GM12865 (cell line): ENCODE data around the gene CACFD1.
A peak's percentile ranks its signal among the peaks of the same experiment; 100 is the strongest.

ENCODE experiments used
- DNase-seq: peaks from one replicate; pipeline ENCODE4 v3.0.0; 2010; ENCODE audit warnings: low read depth
- H3K4me3 ChIP-seq: 2 replicates; pipeline ENCODE4 v1.5.1; 2011; ENCODE audit warnings: mild to moderate bottlenecking, low read depth, low read length, control low read depth
- TF ChIP-seq, protein P1 (sequence below): IDR thresholded peaks from 2 replicates; pipeline ENCODE4 v1.5.1; 2011; ENCODE audit warnings: low read length, control low read depth, low read depth, inconsistent platforms; ENCODE audit not compliant: insufficient read depth; ENCODE audit errors: missing control alignments

Gene CACFD1

DNA sequence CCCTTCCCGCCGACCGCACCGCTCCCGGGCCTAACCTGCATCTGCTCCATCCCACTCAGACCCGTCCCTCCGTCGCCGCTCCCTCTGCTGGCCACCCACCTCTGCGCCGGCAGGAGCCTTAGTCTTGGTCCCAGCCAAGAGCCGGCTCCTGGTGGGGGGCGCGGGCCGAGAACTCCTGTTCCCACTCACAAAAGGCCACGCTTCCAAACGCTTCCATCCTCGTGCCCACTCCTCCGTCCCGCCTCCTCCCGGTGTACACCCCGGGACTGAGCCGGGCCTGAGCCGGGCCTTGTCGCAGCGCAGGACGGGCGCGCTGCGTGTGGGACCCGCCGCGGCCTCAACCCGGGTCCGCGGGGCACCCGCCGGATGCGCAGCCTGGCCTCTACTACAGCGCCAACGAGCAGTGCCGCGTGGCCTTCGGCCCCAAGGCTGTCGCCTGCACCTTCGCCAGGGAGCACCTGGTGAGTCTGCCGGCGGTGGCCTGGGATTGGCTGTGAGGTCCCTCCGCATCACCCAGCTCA lies 30.1 kb upstream of the CACFD1 start:
- TF ChIP-seq, protein P1, sequence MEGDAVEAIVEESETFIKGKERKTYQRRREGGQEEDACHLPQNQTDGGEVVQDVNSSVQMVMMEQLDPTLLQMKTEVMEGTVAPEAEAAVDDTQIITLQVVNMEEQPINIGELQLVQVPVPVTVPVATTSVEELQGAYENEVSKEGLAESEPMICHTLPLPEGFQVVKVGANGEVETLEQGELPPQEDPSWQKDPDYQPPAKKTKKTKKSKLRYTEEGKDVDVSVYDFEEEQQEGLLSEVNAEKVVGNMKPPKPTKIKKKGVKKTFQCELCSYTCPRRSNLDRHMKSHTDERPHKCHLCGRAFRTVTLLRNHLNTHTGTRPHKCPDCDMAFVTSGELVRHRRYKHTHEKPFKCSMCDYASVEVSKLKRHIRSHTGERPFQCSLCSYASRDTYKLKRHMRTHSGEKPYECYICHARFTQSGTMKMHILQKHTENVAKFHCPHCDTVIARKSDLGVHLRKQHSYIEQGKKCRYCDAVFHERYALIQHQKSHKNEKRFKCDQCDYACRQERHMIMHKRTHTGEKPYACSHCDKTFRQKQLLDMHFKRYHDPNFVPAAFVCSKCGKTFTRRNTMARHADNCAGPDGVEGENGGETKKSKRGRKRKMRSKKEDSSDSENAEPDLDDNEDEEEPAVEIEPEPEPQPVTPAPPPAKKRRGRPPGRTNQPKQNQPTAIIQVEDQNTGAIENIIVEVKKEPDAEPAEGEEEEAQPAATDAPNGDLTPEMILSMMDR = peak; percentile 8
- no peak for DNase-seq
- no peak overlapping the region for H3K4me3 ChIP-seq

DNA sequence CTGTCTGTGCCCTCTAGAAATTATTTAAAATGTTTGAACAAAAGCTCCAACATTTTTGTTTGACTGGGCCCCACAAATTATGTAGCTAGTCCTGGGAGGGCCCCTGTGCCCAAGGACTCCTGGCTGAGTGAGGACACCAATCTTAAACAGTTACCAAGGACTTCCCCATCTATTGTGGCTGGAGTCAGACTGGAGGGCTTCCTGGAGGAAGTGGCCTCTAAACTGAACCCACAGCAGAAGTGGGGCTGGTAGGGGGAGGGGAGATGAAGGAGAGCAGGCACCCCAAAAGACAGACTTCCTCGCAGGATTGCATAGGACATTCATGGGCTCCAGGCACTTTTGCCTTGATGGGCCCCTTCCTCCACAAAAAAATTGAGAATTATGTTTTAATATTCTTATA lies 29.5 kb upstream of the CACFD1 start:
- no peak for DNase-seq
- no peak overlapping the region for H3K4me3 ChIP-seq
- TF ChIP-seq, protein P1 = no peak

DNA sequence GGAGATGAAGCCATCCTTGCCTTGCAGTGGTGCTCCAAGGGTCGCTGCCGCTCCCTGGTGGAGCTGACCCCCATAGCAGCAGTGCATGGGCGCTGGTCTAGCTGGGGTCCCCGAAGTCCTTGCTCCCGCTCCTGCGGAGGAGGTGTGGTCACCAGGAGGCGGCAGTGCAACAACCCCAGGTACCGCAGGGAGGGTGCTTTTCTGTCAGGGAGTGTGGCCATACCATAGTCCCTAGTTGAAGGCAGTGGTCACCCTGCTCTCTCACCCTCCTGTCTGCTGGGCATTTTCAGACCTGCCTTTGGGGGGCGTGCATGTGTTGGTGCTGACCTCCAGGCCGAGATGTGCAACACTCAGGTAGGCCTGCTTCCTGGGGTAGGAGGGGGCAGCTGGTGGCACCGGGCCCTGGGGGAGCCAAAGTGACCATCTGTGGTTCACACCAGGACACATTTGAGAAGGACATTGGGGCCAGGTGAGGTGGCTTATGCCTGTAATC lies 26.4 kb upstream of the CACFD1 start:
- no peak for DNase-seq
- TF ChIP-seq, protein P1 = no peak
- no peak overlapping the region for H3K4me3 ChIP-seq

DNA sequence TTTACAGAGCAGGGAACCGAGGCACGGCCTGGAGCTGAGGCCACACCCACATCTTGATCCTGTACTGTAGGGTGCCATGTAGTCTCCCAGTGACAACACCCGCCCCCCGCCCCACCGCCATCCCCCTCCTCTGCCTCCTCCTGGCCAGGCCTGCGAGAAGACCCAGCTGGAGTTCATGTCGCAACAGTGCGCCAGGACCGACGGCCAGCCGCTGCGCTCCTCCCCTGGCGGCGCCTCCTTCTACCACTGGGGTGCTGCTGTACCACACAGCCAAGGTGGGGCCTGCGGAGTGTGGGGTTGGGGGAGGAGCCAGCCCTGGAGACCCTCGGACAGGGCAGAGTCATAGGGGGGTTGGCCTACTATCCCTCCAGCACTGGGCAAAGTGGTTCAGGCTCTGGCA lies 23.1 kb upstream of the CACFD1 start:
- TF ChIP-seq, protein P1 = no peak
- DNase-seq = no peak

DNA sequence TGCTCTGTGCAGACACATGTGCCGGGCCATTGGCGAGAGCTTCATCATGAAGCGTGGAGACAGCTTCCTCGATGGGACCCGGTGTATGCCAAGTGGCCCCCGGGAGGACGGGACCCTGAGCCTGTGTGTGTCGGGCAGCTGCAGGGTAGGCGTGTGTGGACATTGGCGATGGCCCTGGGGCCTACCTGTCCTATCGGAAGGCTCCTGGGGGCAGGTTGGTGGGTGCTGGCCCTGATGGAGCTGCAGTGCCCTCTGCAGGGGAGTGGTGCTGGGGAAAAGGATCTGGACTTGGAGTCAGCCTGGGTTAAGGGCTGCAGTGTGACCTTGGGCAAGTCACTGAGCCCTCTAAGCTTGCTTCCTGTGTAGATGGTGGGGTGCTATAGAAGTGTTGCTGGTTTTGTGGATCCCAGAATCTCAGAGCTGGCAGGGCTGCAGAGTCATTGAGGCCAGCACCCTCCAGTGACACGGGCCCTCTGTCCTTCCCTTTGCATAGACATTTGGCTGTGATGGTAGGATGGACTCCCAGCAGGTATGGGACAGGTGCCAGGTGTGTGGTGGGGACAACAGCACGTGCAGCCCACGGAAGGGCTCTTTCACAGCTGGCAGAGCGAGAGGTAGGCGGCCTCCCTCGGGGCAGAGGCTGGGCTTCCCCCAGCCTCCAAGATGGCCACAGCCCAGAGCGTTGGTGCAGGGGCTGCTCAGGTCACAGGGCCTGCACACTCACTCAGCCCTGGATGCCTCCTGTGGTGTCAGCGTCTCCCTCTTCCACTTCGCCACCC lies 21.8 kb upstream of the CACFD1 start:
- peak; percentile 39 for DNase-seq
- H3K4me3 ChIP-seq = no peak overlapping the region
- TF ChIP-seq, protein P1 = peak; percentile 52

More for the DNA sequence above, 23.1 kb upstream of the CACFD1 start:
- no peak overlapping the region for H3K4me3 ChIP-seq

DNA sequence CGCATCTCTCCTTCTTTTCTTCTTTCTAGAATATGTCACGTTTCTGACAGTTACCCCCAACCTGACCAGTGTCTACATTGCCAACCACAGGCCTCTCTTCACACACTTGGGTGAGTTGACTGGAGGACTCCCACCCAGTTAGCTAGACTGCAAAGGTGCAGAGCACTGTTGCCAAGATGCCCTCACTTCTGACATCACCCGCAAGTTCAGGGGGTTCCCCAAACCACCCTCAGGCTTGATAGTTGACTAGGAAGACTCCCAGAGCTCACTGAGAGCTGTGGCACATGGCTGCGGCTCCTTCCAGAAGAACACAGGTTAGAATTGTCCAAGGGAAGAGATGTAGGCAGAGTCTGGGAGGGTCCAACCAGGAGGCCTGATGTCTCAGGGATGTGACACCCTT lies 20.4 kb upstream of the CACFD1 start:
- DNase-seq = no peak
- TF ChIP-seq, protein P1 = no peak
- no peak overlapping the region for H3K4me3 ChIP-seq

DNA sequence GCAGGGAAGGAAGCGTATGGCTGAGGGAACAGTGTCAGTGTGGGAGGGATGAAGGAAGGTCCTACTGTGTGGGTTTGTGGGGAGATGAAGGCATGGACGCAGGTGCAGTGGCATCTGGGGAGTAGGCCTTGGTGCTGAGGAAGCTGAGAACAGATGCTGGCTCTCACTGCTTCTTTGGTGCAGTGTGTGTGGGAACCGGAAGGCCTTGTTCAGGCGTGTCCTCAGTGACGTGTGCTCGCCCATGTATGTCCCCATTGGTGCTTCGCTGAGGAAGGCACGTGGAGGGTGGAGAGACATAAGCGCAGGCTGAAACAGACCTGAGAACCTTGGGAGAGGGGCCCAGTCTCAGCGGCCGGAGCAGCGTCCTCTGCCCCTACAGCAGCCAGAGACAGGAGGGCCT lies 18.9 kb upstream of the CACFD1 start:
- H3K4me3 ChIP-seq = no peak overlapping the region
- DNase-seq = peak; percentile 71

More for the DNA sequence above, 18.9 kb upstream of the CACFD1 start:
- TF ChIP-seq, protein P1 = no peak
